CD4-positive, alpha-beta T cell treated with Interferon alpha-2 for 1 hour (primary cell): Measurements from ENCODE around the gene CYP2A6.
A peak's percentile ranks its signal among the peaks of the same experiment; 100 is the strongest.
"Not testable (repeated sequence)": the region's sequence is repeated elsewhere in the genome, so short reads cannot be mapped to it uniquely, and the experiment has no call there.

Experiments used
- DNase-seq, 2 donors: peaks; one replicate each; pipeline ENCODE4 v3.0.0-alpha.2; 2020 to 2022

CYP2A6 gene

GRCh38 chr19:40850277-40850676, at the start of gene CYP2A6:
CYP2A6 (minus strand) TSS chr19:40850447; CDS start chr19:40850426, 21 bp downstream.
- DNase-seq = not testable (repeated sequence)

GRCh38 chr19:40899964-40900363, 49.7 kb upstream of the CYP2A6 start:
- DNase-seq = peak in 1 of 2 donors; percentile 32

DNA sequence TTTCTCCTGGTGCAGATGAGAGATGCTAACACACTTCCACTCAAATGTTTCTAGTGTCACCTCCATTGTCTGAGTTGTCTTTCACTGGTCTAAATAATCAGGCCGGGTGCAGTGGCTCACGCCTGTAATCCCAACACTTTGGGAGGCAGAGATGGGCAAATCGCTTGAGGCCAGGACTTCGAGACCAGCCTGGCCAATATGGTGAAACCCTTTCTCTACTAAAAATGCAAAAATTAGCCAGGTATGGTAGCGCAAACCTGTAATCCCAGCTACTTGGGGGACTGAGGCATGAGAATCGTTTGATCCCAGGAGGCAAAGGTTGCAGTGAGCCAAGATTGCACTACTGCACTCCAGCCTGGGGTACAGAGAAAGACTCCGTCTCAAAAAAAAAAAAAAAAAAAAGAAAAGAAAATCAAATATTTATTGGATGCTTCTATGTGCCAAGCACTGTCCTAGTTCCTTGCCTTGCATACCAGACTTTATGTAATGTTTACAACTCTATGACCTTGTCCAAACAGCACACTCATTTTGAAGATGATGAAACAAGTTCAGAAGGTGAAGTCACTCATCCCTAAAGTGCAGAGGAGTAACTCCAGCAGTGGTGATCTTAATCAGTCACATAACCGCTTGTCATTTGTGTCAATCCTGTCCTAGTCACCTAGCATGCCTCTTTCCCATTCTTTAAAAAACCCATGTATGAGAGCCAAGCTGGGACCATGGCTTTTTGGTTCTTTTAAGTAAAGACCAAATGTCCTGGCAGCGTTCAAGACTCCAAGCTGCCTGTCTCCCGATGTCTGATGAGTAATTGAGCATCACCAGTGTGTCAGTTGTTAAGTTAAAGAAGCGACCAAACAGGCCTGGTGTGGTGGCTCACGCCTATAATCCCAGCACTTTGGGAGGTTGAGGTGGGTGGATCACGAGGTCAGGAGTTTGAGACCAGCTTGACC, 46.9 kb upstream of the CYP2A6 start:
- not testable (repeated sequence) for DNase-seq

GRCh38 chr19:40896418-40896796, 46.2 kb upstream of the CYP2A6 start:
- no peak for DNase-seq

DNA sequence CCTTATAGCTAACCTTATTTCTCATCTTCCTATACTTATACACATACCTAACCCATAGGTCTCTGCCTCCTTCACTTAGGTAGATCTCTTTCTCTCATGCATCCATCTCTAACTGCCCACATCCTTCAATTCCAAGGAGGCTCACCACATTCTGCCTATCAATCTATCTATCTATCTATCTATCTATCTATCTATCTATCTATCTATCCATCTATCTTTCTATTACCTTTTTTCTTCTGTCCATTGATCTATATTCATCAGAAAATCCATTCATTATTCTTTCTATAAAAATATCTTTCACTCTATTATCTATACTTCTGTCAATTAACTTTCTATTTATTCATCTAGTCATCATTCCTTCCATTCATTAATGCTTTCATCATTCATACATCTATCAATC, 42.9 kb upstream of the CYP2A6 start:
- no peak for DNase-seq

DNA sequence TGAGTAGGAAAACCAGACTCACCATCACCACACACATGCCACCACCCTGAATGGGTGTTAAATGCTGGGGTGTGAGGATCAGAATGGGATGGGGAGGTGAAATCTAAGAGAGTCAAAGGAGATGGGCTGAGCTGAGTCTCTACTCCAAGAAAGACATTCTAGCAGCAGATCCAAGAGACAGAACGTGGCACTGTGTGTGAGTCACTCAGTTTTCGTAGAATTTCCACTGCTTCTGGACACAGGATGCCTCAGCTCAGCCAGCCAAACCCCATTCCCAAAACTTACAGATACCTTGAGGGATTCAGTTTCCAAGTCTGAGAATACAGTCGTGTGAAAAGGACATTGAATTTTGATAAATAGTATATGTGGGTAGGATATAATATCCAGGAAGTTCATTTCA, 39.1 kb upstream of the CYP2A6 start:
- DNase-seq = no peak

DNA sequence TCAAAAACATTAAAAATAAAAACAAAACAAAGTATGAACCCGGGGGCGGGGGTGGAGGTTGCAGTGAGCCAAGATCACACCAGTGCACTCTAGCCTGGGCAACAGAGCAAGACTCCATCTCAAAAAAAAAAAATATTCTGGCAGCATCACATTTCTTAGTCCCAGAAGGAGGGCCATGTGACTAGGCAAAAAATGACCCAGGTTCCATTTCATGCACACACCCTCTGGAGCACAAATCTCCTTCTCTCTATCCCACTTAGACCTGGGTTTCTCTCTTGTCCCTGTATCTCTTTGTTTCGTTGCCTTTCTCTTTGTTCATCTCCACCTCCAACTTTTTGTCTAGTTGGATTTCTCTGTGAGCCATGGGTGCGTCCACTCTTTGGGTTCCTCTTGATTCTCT, 37.9 kb upstream of the CYP2A6 start:
- no peak for DNase-seq

DNA sequence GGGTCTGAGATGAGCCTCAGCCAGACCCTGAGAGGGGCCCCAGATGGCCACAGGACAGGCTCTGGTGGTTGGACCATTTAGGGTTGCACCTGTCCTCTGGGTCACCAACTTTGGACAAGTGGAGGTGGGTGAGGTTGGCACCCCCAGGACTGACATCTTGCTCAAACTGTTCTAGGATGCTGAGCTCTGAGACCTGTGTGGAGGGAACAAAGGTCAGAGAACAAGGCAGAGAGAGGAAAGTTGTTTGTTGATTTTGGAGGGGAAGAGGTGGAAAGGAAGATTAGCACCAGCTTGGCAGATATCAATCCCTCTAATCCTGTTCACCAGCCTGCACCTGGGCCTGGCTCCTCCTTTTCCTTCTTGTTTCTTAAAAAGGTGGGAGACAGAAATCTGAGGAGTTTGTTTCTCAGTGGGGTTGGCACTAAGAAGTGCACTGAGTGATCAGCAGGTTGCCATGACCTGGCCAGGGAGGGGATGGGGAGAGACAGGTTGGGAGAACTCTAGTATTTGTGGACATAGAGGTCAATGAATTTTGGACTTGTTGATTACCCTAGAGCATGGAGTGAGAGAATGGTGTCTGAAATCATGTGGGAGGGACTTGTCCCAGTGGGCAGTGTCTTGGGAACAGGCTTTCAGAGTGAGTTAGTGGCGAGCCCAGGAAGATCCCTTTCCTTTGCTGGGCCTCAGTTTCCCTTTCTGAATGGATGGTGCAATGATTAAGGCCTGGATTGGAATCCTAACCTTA, 34.1 kb upstream of the CYP2A6 start:
- not testable (repeated sequence) for DNase-seq

- DNase-seq = not testable (repeated sequence)
Measured at GRCh38 chr19:40882062-40882461, 31.8 kb upstream of the CYP2A6 start, which contains the start of gene CYP2A7. CYP2A7 (minus strand) TSS chr19:40882231; CDS start chr19:40882210, 21 bp downstream.

GRCh38 chr19:40879349-40879748, 29.1 kb upstream of the CYP2A6 start:
- not testable (repeated sequence) for DNase-seq

DNA sequence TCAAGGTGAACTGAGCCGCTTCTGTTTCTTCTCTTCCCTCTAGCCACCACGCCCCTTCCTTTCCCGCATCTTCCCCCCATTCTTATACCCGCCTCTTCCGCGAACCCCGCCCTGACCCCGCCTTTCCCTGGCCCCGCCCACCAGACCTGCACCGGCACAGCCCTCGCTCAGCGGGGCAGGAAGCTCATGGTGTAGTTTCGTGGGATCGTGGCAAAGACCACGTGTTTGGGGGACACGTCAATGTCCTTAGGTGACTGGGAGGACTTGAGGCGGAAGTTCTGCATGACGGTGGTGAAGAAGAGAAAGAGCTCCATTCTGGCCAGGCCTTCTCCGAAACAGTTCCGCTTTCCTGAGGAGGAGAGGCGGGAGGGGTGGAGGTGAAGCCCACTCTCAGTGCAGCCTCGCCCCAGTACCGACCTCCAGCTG, 25.3 kb upstream of the CYP2A6 start:
- peak; percentile 88 to 93 for DNase-seq

- DNase-seq = not testable (repeated sequence)
Measured at GRCh38 chr19:40874874-40875273, 24.6 kb upstream of the CYP2A6 start.

GRCh38 chr19:40873873-40874272, 23.6 kb upstream of the CYP2A6 start:
- not testable (repeated sequence) for DNase-seq

- no peak for DNase-seq
Measured at GRCh38 chr19:40872209-40872608, 22.0 kb upstream of the CYP2A6 start.

- no peak for DNase-seq
Measured at GRCh38 chr19:40867701-40868100, 17.5 kb upstream of the CYP2A6 start.

DNA sequence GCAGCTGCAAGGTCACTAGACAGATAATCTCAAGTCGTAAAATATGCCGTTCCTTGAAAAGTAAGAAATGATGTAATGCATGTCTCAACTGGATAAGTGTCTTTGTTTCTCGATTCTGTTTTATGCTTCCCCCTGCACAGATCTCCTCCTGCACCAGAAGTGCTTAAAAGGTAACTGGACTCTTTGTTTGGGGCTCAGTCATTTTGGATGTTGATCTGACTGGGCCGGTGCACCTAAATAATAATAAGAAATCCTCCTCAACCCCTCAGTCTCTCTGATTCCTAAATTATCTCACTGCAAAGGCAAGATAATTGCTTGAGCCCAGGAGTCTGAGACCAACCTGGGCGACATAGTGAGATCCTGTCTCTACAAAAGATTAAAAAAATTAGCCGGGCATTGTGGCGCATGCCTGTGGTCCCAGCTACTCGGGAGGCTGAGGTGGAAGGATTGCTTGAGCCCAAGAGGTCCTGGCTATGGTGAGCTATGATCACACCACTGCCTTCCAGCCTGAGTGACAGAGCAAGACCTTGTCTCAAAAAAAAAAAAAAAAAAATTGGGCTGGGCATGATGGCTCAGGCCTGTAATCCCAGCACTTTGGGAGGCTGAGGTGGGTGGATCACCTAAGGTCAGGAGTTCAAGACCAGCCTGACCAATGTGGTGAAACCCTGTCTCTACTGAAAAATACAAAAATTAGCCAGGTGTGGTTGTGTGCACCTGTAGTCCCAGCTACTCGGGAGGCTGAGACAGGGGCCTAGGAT, 14.7 kb upstream of the CYP2A6 start:
- DNase-seq = not testable (repeated sequence)

DNA sequence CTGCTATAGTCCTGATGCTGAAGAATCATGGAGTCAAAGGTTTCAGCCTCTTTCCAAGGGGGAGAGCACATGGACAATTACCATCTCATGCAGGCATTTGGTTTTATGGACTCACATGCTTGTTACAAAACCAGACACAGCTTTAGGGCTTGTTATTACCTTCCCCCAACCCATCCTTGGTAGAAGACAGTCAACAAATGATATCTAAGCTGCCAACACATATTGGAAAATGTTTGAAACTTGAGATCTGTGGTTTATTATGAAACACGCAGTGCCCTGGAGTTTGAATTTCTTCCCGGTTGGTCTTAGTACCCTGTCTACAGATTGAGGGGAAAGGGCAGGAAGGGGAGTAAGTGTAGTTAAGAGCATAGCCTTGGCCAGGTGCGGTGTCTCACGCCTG, 12.5 kb upstream of the CYP2A6 start:
- DNase-seq = no peak

DNA sequence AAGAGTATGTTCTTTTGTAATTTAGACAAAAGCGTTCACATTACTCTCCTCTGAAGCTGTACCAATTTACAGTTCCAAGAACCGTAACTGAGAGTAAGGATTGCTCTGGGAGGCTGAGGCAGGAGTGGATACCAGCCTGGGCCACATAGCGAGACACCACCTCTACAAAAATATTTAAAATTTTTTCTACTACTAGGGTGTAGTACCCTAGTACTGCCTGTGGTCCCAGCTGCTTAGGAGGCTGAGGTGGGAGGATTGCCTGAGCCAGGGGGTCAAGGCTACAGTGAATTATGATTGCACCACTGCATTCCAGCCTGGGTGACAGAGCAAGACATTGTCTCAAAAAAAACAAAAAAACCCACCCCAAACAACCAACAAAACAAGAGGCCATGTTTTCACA, 12.1 kb upstream of the CYP2A6 start:
- no peak for DNase-seq

DNA sequence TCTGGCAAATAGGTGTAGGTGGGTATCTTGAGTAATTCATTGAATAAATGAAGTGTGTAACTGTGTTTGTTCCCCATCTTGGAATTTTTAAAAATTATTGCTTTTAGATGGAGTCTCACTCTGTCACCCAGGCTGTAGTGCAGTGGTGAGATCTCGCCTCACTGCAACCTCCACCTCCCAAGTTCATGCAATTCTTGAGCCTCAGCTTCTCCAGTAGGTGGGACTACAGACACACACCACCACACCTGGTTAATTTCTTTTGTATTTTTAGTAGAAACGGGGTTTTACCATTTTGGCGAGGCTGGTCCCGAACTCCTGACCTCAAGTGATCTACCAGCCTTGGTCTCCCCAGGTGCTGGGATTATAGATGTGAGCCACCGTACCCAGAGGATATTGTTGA, 7.9 kb upstream of the CYP2A6 start:
- DNase-seq = no peak

DNA sequence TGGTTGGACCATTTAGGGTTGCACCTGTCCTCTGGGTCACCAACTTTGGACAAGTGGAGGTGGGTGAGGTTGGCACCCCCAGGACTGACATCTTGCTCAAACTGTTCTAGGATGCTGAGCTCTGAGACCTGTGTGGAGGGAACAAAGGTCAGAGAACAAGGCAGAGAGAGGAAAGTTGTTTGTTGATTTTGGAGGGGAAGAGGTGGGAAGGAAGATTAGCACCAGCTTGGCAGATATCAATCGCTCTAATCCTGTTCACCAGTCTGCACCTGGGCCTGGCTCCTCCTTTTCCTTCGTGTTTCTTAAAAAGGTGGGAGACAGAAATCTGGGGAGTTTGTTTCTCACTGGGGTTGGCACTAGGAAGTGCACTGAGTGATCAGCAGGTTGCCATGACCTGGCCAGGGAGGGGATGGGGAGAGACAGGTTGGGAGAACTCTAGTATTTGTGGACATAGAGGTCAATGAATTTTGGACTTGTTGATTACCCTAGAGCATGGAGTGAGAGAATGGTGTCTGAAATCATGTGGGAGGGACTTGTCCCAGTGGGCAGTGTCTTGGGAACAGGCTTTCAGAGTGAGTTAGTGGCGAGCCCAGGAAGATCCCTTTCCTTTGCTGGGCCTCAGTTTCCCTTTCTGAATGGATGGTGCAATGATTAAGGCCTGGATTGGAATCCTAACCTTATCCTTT, 2.4 kb upstream of the CYP2A6 start:
- not testable (repeated sequence) for DNase-seq

GRCh38 chr19:40846722-40847121, 3.5 kb downstream of the CYP2A6 start:
- DNase-seq = not testable (repeated sequence)

- peak; percentile 89 to 90 for DNase-seq
Measured at GRCh38 chr19:40843653-40844052, 6.6 kb downstream of the CYP2A6 start.
